Heart left ventricle (tissue), 16 donors: ENCODE measurements around the gene AKAP6. TPM values are rescaled to one million over a fixed set of nuclear protein-coding genes. Genes with fewer than 3 reads are reported as not detected.

Source experiments
- ATAC-seq, 4 donors: fragments of 200-7000 bp; cut with Tn5 transposase; one replicate each; pipeline ENCODE4 v1.9.1; 2020 to 2022; ENCODE audit warnings: moderate library complexity in 4 of 4, mild to moderate bottlenecking in 3 of 4, moderate number of reproducible peaks in 1 of 4
- DNase-seq, 5 donors: peaks; one replicate each; pipeline ENCODE4 v3.0.0-alpha.2; 2020
- H3K27ac ChIP-seq, 12 donors: fragments of 200-600 bp; sonication (generic) in 4 of 12; one replicate each; pipeline versions ENCODE4 v1.5.0 to v1.8.0; 2016 to 2022; ENCODE audit warnings: mild to moderate bottlenecking in 2 of 12
- H3K27me3 ChIP-seq, 9 donors: fragments of 200-600 bp; sonication (generic) in 2 of 9; one replicate each; pipeline versions ENCODE4 v1.5.1 to v1.8.0; 2016 to 2022; ENCODE audit warnings: mild to moderate bottlenecking in 3 of 9
- H3K36me3 ChIP-seq, 9 donors: fragments of 200-600 bp; sonication (generic) in 2 of 9; one replicate each; pipeline versions ENCODE4 v1.5.0 to v1.8.0; 2018 to 2022; ENCODE audit warnings: mild to moderate bottlenecking in 2 of 9
- H3K4me1 ChIP-seq, 12 donors: fragments of 200-600 bp; sonication (generic) in 4 of 12; one replicate each; pipeline versions ENCODE4 v1.5.0 to v1.8.0; 2016 to 2022; ENCODE audit warnings: mild to moderate bottlenecking in 3 of 12
- H3K4me3 ChIP-seq, 12 donors: fragments of 200-600 bp; sonication (generic) in 4 of 12; one replicate each; pipeline versions ENCODE4 v1.5.0 to v1.8.0; 2017 to 2022; ENCODE audit warnings: mild to moderate bottlenecking in 9 of 12, moderate library complexity in 4 of 12
- H3K9me3 ChIP-seq, 12 donors: fragments of 200-600 bp; sonication (generic) in 4 of 12; one replicate each; pipeline versions ENCODE4 v1.5.0 to v1.8.0; 2016 to 2022; ENCODE audit warnings: mild to moderate bottlenecking in 1 of 12
- POLR2A ChIP-seq, 2 donors: fragments of 450-650 bp; IDR thresholded peaks; one replicate each; pipeline ENCODE4 v1.6.1; 2017; ENCODE audit warnings: antibody characterized with exemption in 2 of 2, mild to moderate bottlenecking in 2 of 2, moderate library complexity in 2 of 2
- WGBS, 4 donors: extraction: QIAGEN DNeasy Blood & Tissue Kit in 2 of 4; methylation state at CpG; one replicate each; pipeline versions ENCODE4 v1.1.5 to v1.1.7; 2013 to 2018; 5-methylcytosine and 5-hydroxymethylcytosine counted together
- intact Hi-C, 10 donors: fragments of 100-400 bp; cut with DNase I; formaldehyde crosslinking; loops; one replicate each; pipeline versions ENCODE4 v1.11.1 to v1.14.2; 2022
- polyA plus RNA-seq, 2 donors: library from polyadenylated mRNA; stranded (reverse); fragments of 200-250 nt; gene quantifications; one replicate each; pipeline ENCODE4 v1.2.3, GENCODE V29; 2013
- total RNA-seq, 9 donors: library from RNA; depleted of rRNA in 2 of 9; stranded (reverse); fragments of >200 nt in 2 of 9; fragmentation: NEBNext Ultra II Directional in 3 of 9; extraction: Animal tissue kit (Norgen Biotek cat#: 25700) in 3 of 9; gene quantifications; one replicate each; pipeline versions ENCODE4 v1.1.0 to v1.2.4, GENCODE V29; 2016 to 2023
- TF ChIP-seq, protein P1 (sequence below), 12 donors: fragments of 200-600 bp; sonication (generic) in 4 of 12; IDR thresholded peaks; one replicate each; pipeline versions ENCODE4 v1.5.0 to v1.8.0; 2018 to 2022; ENCODE audit warnings: antibody characterized with exemption in 12 of 12, mild to moderate bottlenecking in 5 of 12
- donor health status: ischemic (EF 13 %, LVEDD 7.1; RV severe dilation, severe dysfunction).
- donor health status: healthy with polysubstance abuse.
- donor health status: DM: no; HTN: yes; CAD: no.
- donor health status: DM: no; HTN: no; CAD: no.
- donor health status: ischemic (EF 25% LVEDD 6.9; RV normal size, moderate dysfunction).
- donor health status: ischemic (EF 25% LVEDD 5.7; RV mildly dilated, moderate dysfunction).
- donor health status: healthy.
- donor health status: DM: yes; HTN: yes; CAD: no.
- donor health status: ischemic (EF 35%, LVEDD 5.7; RV mildly dilated, moderate dysfunction).
- donor health status: nonischemic (EF 11% LVEDD 7.7; RV severe dilation, severe dysfunction).
- donor health status: DM: yes; HTN: yes; CAD: no.
- donor health status: PGD.
- donor health status: ischemic (EF 29% LVEDD 5.4; RV normal size, mild dysfunction).
- donor health status: nonischemic (EF 23%, LVEDD 6.1; RV moderate dilation, normal function).

Gene AKAP6
- total and polyA plus RNA-seq, 11 donors: 20.4 to 303 (median 206) TPM

DNA sequence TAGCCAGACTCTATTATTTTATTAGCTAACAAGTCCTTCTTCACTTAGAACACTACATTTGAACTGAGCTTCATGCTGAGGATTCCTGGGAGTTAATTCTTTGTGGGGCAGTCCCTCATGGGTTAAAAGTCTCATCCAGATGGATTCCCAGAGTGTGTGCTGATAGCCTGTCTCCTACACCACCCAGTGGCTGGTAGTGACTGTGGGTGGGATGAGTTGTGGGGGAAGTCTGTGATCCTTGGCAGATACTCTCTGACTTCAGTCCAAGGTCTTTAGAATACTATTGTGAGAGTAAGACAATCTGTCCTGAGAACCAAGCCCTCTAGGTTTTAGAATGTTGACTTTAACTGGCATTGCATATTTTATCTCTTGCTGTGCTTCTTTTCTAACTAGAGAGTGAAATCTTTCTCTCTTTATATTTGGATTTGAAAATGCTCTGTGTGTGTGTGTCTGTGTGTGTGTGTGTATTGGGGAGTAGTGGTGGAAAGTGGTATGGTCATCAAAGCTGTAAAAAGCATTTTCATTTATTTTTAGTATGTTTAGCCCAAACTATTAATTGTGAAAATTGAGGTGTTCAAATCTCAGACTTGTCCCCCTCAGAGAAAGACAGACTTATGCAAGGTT, 37.3 kb downstream of the AKAP6 start:
- DNase-seq (peak in 1 of 5 donors; percentile 28), ATAC-seq (peak; percentile 48 to 81 (median 64))
- peak overlapping the region in 3 of 12 donors; percentile 15 to 30 (median 27) for H3K27ac ChIP-seq
- no peak for TF ChIP-seq POLR2A (IDR thresholded peaks at IDR 0.05)
- TF ChIP-seq, protein P1, sequence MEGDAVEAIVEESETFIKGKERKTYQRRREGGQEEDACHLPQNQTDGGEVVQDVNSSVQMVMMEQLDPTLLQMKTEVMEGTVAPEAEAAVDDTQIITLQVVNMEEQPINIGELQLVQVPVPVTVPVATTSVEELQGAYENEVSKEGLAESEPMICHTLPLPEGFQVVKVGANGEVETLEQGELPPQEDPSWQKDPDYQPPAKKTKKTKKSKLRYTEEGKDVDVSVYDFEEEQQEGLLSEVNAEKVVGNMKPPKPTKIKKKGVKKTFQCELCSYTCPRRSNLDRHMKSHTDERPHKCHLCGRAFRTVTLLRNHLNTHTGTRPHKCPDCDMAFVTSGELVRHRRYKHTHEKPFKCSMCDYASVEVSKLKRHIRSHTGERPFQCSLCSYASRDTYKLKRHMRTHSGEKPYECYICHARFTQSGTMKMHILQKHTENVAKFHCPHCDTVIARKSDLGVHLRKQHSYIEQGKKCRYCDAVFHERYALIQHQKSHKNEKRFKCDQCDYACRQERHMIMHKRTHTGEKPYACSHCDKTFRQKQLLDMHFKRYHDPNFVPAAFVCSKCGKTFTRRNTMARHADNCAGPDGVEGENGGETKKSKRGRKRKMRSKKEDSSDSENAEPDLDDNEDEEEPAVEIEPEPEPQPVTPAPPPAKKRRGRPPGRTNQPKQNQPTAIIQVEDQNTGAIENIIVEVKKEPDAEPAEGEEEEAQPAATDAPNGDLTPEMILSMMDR (IDR thresholded peaks at IDR 0.05): peak in 3 of 12 donors; percentile 16 to 32 (median 20)
- peaks cover 0 to 33% (median 15%) of the 10 kb centered on the region in 12 donors for H3K4me1 ChIP-seq
- H3K27me3 ChIP-seq: no peaks in the 10 kb centered on the region
- no peak overlapping the region for H3K4me3 ChIP-seq
- no peaks in the 10 kb centered on the region for H3K36me3 ChIP-seq
- intact Hi-C loops: loop anchor here in 1 of 10 donors (10.0 kb wide), 1 partner anchor 412 kb away; no protein-coding TSS in a partner anchor
- H3K9me3 ChIP-seq: no peaks in the 10 kb centered on the region

DNA sequence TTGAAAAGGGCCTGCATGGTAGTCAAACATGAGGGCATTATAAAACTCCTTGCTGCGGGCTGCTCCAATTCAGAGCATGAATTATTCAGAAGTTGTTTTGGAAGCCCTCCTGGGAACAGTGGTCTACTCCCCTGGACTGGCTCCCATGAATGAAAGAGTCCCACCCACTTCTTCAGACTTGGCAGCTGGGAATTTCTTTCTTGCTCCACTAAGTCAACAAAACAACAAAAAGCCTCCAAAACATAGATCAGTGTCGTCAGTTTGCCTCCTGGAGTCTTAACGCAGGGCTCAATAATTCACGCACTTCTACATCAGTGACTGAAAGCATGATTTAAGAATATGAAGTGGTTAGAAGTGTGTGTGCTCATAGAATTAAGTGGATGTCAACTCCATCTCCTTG, 37.9 kb downstream of the AKAP6 start:
- TF ChIP-seq POLR2A (IDR thresholded peaks at IDR 0.05): no peak
- TF ChIP-seq, protein P1 (IDR thresholded peaks at IDR 0.05): no peak
- WGBS, 4 donors: 57 to 72% (median 68%) methylated on average over 4 of the region's 4 CpGs
- ATAC-seq: peak in 3 of 4 donors; percentile 21 to 66 (median 23)
- no peaks in the 10 kb centered on the region for H3K9me3 ChIP-seq
- H3K4me3 ChIP-seq: no peak overlapping the region
- peak in 1 of 5 donors; percentile 31 for DNase-seq
- no peaks in the 10 kb centered on the region for H3K36me3 ChIP-seq
- no peaks in the 10 kb centered on the region for H3K27me3 ChIP-seq
- H3K4me1 ChIP-seq: peaks cover 0 to 33% (median 15%) of the 10 kb centered on the region in 12 donors
- intact Hi-C loops: loop anchor here in 1 of 10 donors (10.0 kb wide), 1 partner anchor 412 kb away; no protein-coding TSS in a partner anchor
- H3K27ac ChIP-seq: peak overlapping the region in 3 of 12 donors; percentile 15 to 30 (median 15)

DNA sequence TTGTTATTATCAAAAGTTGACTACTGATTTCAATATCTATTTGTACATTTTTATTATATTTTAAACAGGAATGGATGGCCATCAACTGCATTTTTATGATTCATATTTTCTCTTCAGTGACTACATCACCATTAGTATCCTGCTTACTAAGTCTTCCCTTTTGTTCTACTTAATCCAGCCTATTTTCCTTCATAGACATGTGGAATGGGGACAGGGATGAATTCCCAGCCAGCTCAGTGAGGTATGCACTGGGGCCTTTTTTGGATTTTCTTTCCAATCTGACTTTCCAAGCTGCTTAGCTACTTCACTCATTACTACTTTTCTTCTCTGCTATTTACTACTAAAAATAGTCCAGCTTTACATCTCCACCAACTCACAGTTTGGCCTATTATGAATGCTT, 38.4 kb downstream of the AKAP6 start:
- TF ChIP-seq POLR2A (IDR thresholded peaks at IDR 0.05): no peak
- TF ChIP-seq, protein P1 (IDR thresholded peaks at IDR 0.05): no peak
- Histone ChIP-seq H3K9me3 (no peaks in the 10 kb centered on the region), H3K27ac (no peak overlapping the region), H3K27me3 (no peaks in the 10 kb centered on the region), H3K4me3 (no peak overlapping the region), H3K36me3 (no peaks in the 10 kb centered on the region), H3K4me1 (peaks cover 0 to 33% (median 15%) of the 10 kb centered on the region in 12 donors)
- ATAC-seq: peak in 1 of 4 donors; percentile 24
- no peak for DNase-seq
- intact Hi-C loops: loop anchor here in 1 of 10 donors (10.0 kb wide), 1 partner anchor 413 kb away; no protein-coding TSS in a partner anchor

DNA sequence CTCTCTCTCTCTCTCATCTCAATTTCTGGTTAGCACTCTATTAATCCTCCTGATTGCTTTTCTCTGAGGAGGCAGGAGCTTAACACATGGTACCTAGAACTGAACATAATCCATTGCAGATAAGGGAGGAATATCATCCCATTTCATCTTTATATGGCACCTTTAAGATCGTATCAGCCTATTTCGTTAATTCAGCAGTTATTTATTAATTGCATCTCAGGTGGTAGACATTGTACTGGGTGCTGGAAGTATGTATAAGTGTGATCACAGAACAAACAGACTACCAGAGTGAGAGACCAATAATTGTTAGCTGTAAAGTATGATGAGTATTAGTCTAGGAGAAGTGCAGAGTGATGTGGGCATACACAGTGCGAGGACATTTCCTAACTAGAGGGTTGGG, 39.0 kb downstream of the AKAP6 start:
- no peak for ATAC-seq
- no peak overlapping the region for H3K27ac ChIP-seq
- 92 to 94% (median 92%) methylated on average over 3 of the region's 3 CpGs for WGBS, 4 donors

More for the DNA sequence above, 39.0 kb downstream of the AKAP6 start:
- no peaks in the 10 kb centered on the region for H3K9me3 ChIP-seq
- H3K4me1 ChIP-seq: peaks cover 0 to 28% (median 15%) of the 10 kb centered on the region in 12 donors
- no peaks in the 10 kb centered on the region for H3K27me3 ChIP-seq
- no peak overlapping the region for H3K4me3 ChIP-seq
- DNase-seq: no peak
- H3K36me3 ChIP-seq: no peaks in the 10 kb centered on the region
- TF ChIP-seq, protein P1 (IDR thresholded peaks at IDR 0.05): no peak
- TF ChIP-seq POLR2A (IDR thresholded peaks at IDR 0.05): no peak
- intact Hi-C loops: loop anchor here in 1 of 10 donors (10.0 kb wide), 1 partner anchor 413 kb away; no protein-coding TSS in a partner anchor
